OCI-LY1 (cell line): ENCODE data around the gene CRADD.

Experiments used
- EZH2 ChIP-seq: fragments of 200-600 bp; sonication (generic), shearing (Covaris generic); IDR thresholded peaks from 2 replicates; pipeline ENCODE4 v1.8.0; 2017; ENCODE audit warnings: borderline replicate concordance, mixed run types, mild to moderate bottlenecking, antibody characterized with exemption, low read length, moderate library complexity, mixed read lengths
- TF ChIP-seq, protein P1 (sequence below): fragments of 200-600 bp; sonication (generic), shearing (Covaris generic); IDR thresholded peaks from 2 replicates; pipeline ENCODE4 v1.5.1; 2017; ENCODE audit warnings: mild to moderate bottlenecking, antibody characterized with exemption, low read length, moderate library complexity, mixed read lengths

DNA sequence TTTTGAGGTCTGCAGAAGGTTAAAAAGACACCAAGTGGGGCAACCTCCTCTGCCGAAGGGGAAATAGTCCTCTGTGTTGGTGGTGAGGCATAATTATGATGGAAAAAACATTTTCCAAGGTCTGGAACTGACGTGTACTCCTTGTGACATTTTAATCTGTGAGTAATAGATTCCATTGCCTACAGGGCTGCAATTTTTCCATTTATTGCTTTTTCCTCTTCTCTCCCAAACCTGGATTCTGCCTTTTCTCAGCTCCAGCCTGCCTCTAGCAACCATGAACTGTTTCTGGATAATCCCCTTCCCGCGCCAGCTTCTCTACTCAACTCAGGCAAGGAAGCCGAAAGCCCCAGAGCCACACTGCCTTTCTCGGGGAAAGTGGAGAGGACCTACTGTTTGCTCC lies 241.1 kb downstream of the CRADD start:
- TF ChIP-seq EZH2: no peak
- TF ChIP-seq, protein P1, sequence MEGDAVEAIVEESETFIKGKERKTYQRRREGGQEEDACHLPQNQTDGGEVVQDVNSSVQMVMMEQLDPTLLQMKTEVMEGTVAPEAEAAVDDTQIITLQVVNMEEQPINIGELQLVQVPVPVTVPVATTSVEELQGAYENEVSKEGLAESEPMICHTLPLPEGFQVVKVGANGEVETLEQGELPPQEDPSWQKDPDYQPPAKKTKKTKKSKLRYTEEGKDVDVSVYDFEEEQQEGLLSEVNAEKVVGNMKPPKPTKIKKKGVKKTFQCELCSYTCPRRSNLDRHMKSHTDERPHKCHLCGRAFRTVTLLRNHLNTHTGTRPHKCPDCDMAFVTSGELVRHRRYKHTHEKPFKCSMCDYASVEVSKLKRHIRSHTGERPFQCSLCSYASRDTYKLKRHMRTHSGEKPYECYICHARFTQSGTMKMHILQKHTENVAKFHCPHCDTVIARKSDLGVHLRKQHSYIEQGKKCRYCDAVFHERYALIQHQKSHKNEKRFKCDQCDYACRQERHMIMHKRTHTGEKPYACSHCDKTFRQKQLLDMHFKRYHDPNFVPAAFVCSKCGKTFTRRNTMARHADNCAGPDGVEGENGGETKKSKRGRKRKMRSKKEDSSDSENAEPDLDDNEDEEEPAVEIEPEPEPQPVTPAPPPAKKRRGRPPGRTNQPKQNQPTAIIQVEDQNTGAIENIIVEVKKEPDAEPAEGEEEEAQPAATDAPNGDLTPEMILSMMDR: no peak
